Loucy (cell line): ENCODE results near the gene RCC1.
A peak's percentile ranks its signal among the peaks of the same experiment; 100 is the strongest.
"Not testable (repeated sequence)": the region's sequence is repeated elsewhere in the genome, so short reads cannot be mapped to it uniquely, and the experiment has no call there.

Experiments used
- H2AFZ ChIP-seq: fragments of 200-600 bp; sonication (generic); 2 replicates; pipeline ENCODE4 v1.6.0; 2016; ENCODE audit warnings: antibody characterized with exemption, mild to moderate bottlenecking, low read length, moderate library complexity
- H3F3A ChIP-seq: fragments of 200-600 bp; 2 replicates; pipeline ENCODE4 v1.6.0; 2016; ENCODE audit warnings: antibody characterized with exemption, low read depth, mild to moderate bottlenecking
- H3K27me3 ChIP-seq: fragments of 200-600 bp; sonication (generic); 2 replicates; pipeline ENCODE4 v1.6.1; 2014; ENCODE audit warnings: low read length, mild to moderate bottlenecking; ENCODE audit not compliant: insufficient read depth, poor library complexity, severe bottlenecking
- H3K36me3 ChIP-seq: fragments of 200-600 bp; sonication (generic); 2 replicates; pipeline ENCODE4 v1.6.1; 2016; ENCODE audit warnings: low read length; ENCODE audit not compliant: insufficient read depth
- H3K4me1 ChIP-seq: fragments of 200-600 bp; sonication (generic); 2 replicates; pipeline ENCODE4 v1.5.1; 2014; ENCODE audit warnings: low read length, mild to moderate bottlenecking; ENCODE audit not compliant: insufficient read depth, poor library complexity, severe bottlenecking
- H3K4me2 ChIP-seq: fragments of 200-600 bp; sonication (generic); 2 replicates; pipeline ENCODE4 v1.6.0; 2014; ENCODE audit warnings: antibody characterized with exemption, low read length, low read depth, mild to moderate bottlenecking; ENCODE audit not compliant: poor library complexity, severe bottlenecking
- H3K4me3 ChIP-seq: fragments of 200-600 bp; sonication (generic); 2 replicates; pipeline ENCODE4 v1.5.1; 2014; ENCODE audit warnings: low read length, mild to moderate bottlenecking, mixed read lengths; ENCODE audit not compliant: poor library complexity, severe bottlenecking
- H3K79me2 ChIP-seq: fragments of 200-600 bp; sonication (generic); 2 replicates; pipeline ENCODE4 v1.6.1; 2014; ENCODE audit warnings: low read length; ENCODE audit not compliant: insufficient read depth
- H3K9ac ChIP-seq: fragments of 200-600 bp; sonication (generic); 2 replicates; pipeline ENCODE4 v1.6.0; 2014; ENCODE audit warnings: mild to moderate bottlenecking, low read depth, low read length, moderate library complexity; ENCODE audit not compliant: poor library complexity, severe bottlenecking
- H3K9me2 ChIP-seq: fragments of 200-600 bp; sonication (generic); replicated peaks from 2 replicates; pipeline ENCODE4 v1.6.1; 2016; ENCODE audit warnings: low read depth, low read length, mixed read lengths
- H3K9me3 ChIP-seq: fragments of 200-600 bp; sonication (generic); 2 replicates; pipeline ENCODE4 v1.6.1; 2014; ENCODE audit warnings: mild to moderate bottlenecking, antibody characterized with exemption, low read length, low read depth; ENCODE audit not compliant: insufficient read depth
- H4K20me1 ChIP-seq: fragments of 200-600 bp; sonication (generic); 2 replicates; pipeline ENCODE4 v1.6.0; 2014; ENCODE audit warnings: antibody characterized with exemption, low read length, mild to moderate bottlenecking; ENCODE audit not compliant: insufficient read depth, poor library complexity, severe bottlenecking
- CTCF ChIP-seq: fragments of 200-600 bp; sonication (generic); conservative IDR thresholded peaks from 2 replicates; pipeline ENCODE4 v1.5.1; 2014; ENCODE audit warnings: mild to moderate bottlenecking, antibody characterized with exemption, low read length
- EZH2phosphoT487 ChIP-seq: fragments of 200-600 bp; IDR thresholded peaks from 2 replicates; pipeline ENCODE4 v1.6.1; 2018; ENCODE audit warnings: antibody characterized with exemption, mild to moderate bottlenecking, moderate library complexity, borderline replicate concordance

Gene RCC1

GRCh38 chr1:28518745-28519341 is 13.0 kb downstream of the RCC1 start:
- peaks cover 15% of the 10 kb centered on the region for H3F3A ChIP-seq
- peak overlapping the region; percentile 89 for H3K4me3 ChIP-seq
- TF ChIP-seq EZH2phosphoT487 (no peak), CTCF (no peak)
- peak overlapping the region; percentile 98 for H3K4me2 ChIP-seq
- no peaks in the 10 kb centered on the region for H3K9me3 ChIP-seq
- H3K9me2 ChIP-seq = no peaks in the 10 kb centered on the region
- peaks cover 21% of the 10 kb centered on the region for H4K20me1 ChIP-seq
- peak overlapping the region; percentile 66 for H2AFZ ChIP-seq
- H3K4me1 ChIP-seq = peaks cover 31% of the 10 kb centered on the region
- peak overlapping the region; percentile 90 for H3K9ac ChIP-seq
- peaks cover 49% of the 10 kb centered on the region for H3K79me2 ChIP-seq
- H3K27me3 ChIP-seq = no peaks in the 10 kb centered on the region
- peaks cover under 1% of the 10 kb centered on the region; the same call in 1 of the 2 replicates for H3K36me3 ChIP-seq

DNA sequence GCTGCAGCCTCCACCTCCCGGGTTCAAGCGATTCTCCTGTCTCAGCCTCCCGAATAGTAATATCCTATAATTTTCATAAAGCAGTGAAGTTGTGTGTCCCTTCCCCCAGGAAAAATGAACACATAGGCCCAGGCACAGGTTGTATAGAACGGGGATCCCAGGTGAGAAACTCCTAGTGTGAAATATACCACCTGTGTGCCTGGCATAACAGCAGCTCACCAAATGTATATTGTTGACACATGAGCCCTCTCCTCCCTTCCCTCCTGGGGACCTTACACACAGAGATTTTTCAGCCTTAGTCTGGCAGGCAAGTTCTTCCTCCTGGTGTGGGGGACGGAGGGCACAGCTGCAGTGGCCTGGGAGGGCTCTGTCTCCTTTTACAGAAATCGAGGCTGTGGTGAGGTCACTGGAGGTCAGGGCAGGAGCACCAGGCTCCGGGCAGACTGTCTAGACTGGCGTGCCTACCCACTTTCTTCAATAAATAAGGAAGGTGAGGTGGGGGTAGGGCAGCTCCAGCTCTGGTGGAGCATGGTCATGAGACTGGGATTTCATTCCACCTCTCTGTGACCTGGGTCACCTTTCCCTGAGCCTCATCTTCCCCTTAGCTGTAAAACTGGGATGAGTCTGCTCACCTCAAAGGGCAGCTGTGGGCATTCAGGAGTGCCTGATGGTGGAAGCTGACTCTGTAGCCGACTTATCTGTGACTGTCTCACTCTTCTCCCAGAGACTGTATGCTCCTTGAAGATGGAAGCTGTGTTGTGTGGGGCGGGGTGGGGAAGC is 14.3 kb downstream of the RCC1 start:
- H3K27me3 ChIP-seq = no peaks in the 10 kb centered on the region
- H2AFZ ChIP-seq = no peak overlapping the region
- H3K4me2 ChIP-seq = peak overlapping the region; percentile 98
- H3K9ac ChIP-seq = peak overlapping the region; percentile 90
- H3K9me2 ChIP-seq = no peaks in the 10 kb centered on the region
- H3K36me3 ChIP-seq = no peaks in the 10 kb centered on the region
- H3K4me3 ChIP-seq = peak overlapping the region; percentile 89
- TF ChIP-seq CTCF (no peak), EZH2phosphoT487 (no peak)
- H3K79me2 ChIP-seq = peaks cover 61% of the 10 kb centered on the region
- peaks cover 31% of the 10 kb centered on the region for H3K4me1 ChIP-seq
- peaks cover 20% of the 10 kb centered on the region for H4K20me1 ChIP-seq
- peaks cover 10% of the 10 kb centered on the region for H3F3A ChIP-seq
- no peaks in the 10 kb centered on the region for H3K9me3 ChIP-seq

DNA sequence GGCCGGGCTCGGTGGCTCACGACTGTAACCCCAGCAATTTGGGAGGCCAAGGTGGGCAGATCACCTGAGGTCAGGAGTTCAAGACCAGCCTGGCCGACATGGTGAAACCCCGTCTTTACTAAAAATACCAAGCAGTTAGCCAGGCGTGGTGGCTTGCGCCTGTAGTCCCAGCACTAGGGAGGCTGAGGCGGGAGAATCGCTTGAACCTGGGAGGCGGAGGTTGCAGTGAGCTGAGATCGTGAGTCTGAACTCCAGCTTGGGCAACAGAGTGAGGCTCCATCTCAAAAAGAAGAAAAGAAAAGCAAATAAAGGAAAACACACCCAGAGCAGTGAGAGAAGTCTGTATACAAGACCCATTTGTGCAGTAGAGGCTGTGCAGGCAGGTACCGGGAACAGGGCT is 15.0 kb downstream of the RCC1 start:
- Histone ChIP-seq H3F3A (peaks cover 10% of the 10 kb centered on the region), H4K20me1 (peaks cover 25% of the 10 kb centered on the region), H3K4me1 (peaks cover 31% of the 10 kb centered on the region), H3K4me2 (peak overlapping the region; percentile 98), H3K9ac (peak overlapping the region; percentile 90), H3K79me2 (peaks cover 67% of the 10 kb centered on the region)
- not testable (repeated sequence) for H2AFZ ChIP-seq, H3K36me3 ChIP-seq, H3K9me3 ChIP-seq, H3K9me2 ChIP-seq, H3K27me3 ChIP-seq, H3K4me3 ChIP-seq
